B cell (primary cell): ENCODE data around the gene CT55. TPM values are rescaled to one million over a fixed set of nuclear protein-coding genes. Genes with fewer than 3 reads are reported as not detected.

Experiments used
- ATAC-seq: fragments of 200-7000 bp; cut with Tn5 transposase; one replicate; pipeline ENCODE4 v1.10.0; 2021; ENCODE audit warnings: low read depth, mild to moderate bottlenecking, moderate number of reproducible peaks, moderate library complexity
- CTCF ChIA-PET: fragments of 350-600 bp; sonication (Branson Sonifier 250); formaldehyde crosslinking; loops from one replicate; lab custom pipeline; 2021; ENCODE audit warnings: antibody characterized with exemption, inconsistent platforms; lab: Charles Lee
- POLR2A ChIA-PET: fragments of 350-600 bp; sonication (Branson Sonifier 250); formaldehyde crosslinking; loops from one replicate; lab custom pipeline; 2021; ENCODE audit warnings: antibody characterized with exemption; lab: Charles Lee
- DNase-seq: peaks from one replicate; pipeline ENCODE4 v3.0.0; 2013
- H2AFZ ChIP-seq: 2 replicates; pipeline ENCODE4 v1.6.1; 2012; ENCODE audit warnings: mild to moderate bottlenecking, low read depth, low read length; ENCODE audit not compliant: insufficient read depth, poor library complexity, severe bottlenecking
- H3K27ac ChIP-seq, 2 donors: 1 replicate in 1 of 2; 2 replicates in 1 of 2; pipeline ENCODE4 v1.5.1; 2012 to 2013; ENCODE audit warnings: low read length in 2 of 2, mild to moderate bottlenecking in 2 of 2, moderate library complexity in 1 of 2
- H3K27me3 ChIP-seq, 4 experiments: fragments of 200-600 bp in 1 of 4; sonication (generic) in 1 of 4; replicated peaks in 1 of 4; 1 replicate in 2 of 4; 2 replicates in 2 of 4; pipeline versions ENCODE4 v1.6.1 to v1.7.0; 2013 to 2016; ENCODE audit warnings: low read length in 3 of 4, mild to moderate bottlenecking in 2 of 4, mixed read lengths in 1 of 4, moderate library complexity in 1 of 4; ENCODE audit not compliant: insufficient read depth in 4 of 4, control insufficient read depth in 3 of 4; ENCODE audit errors: control extremely low read depth in 1 of 4
- H3K36me3 ChIP-seq, 2 experiments: replicated peaks in 1 of 2; 1 replicate in 1 of 2; 2 replicates in 1 of 2; pipeline versions ENCODE4 v1.6.1 to v1.7.1; 2013; ENCODE audit warnings: low read length in 1 of 2; ENCODE audit not compliant: insufficient read depth in 2 of 2, control insufficient read depth in 1 of 2; ENCODE audit errors: control extremely low read depth in 1 of 2, extremely low read depth in 1 of 2
- H3K4me1 ChIP-seq, 2 donors: fragments of 200-600 bp in 1 of 2; sonication (generic) in 1 of 2; 1 replicate in 1 of 2; 2 replicates in 1 of 2; pipeline versions ENCODE4 v1.5.1 to v1.6.1; 2013 to 2017; ENCODE audit warnings: low read length in 2 of 2; ENCODE audit not compliant: control insufficient read depth in 2 of 2, insufficient read depth in 2 of 2
- H3K4me2 ChIP-seq: replicated peaks from 2 replicates; pipeline ENCODE3; 2012; ENCODE audit warnings: mild to moderate bottlenecking, low read depth, low read length; ENCODE audit not compliant: poor library complexity, severe bottlenecking
- H3K4me3 ChIP-seq, 5 experiments: fragments of 200-600 bp in 1 of 5; sonication (generic) in 1 of 5; 1 replicate in 3 of 5; 2 replicates in 2 of 5; pipeline versions ENCODE4 v1.5.1 to v1.7.0; 2011 to 2016; ENCODE audit warnings: low read length in 4 of 5, mild to moderate bottlenecking in 4 of 5, low read depth in 2 of 5, control low read depth in 1 of 5, moderate library complexity in 1 of 5; ENCODE audit not compliant: insufficient read depth in 1 of 5; ENCODE audit errors: control extremely low read depth in 1 of 5, extremely low read depth in 1 of 5
- H3K79me2 ChIP-seq: fragments of 200-600 bp; sonication (generic); one replicate; pipeline ENCODE4 v1.6.0; 2016; ENCODE audit warnings: low read length; ENCODE audit not compliant: control insufficient read depth, insufficient read depth
- H3K9ac ChIP-seq: fragments of 200-600 bp; sonication (generic); 2 replicates; pipeline ENCODE4 v1.6.1; 2017; ENCODE audit warnings: mild to moderate bottlenecking, low read length, moderate library complexity
- H3K9me3 ChIP-seq, 3 donors: one replicate each; pipeline versions ENCODE4 v1.6.1 to v1.7.1; 2013; ENCODE audit warnings: low read length in 2 of 3; ENCODE audit not compliant: control insufficient read depth in 2 of 3, insufficient read depth in 1 of 3; ENCODE audit errors: control extremely low read depth in 1 of 3
- H4K20me1 ChIP-seq: 2 replicates; pipeline ENCODE4 v1.6.0; 2012; ENCODE audit warnings: mild to moderate bottlenecking, low read length; ENCODE audit not compliant: insufficient read depth, control insufficient read depth, poor library complexity, severe bottlenecking
- H3K27ac Mint-ChIP-seq: one replicate; pipeline ENCODE4 v1.8.0; 2021; ENCODE audit warnings: mixed read lengths
- H3K27me3 Mint-ChIP-seq: one replicate; pipeline ENCODE4 v1.8.0; 2021; ENCODE audit warnings: mixed read lengths
- H3K4me1 Mint-ChIP-seq: one replicate; pipeline ENCODE4 v1.8.0; 2021; ENCODE audit warnings: mixed read lengths
- H3K4me3 Mint-ChIP-seq: one replicate; pipeline ENCODE4 v1.8.0; 2021; ENCODE audit warnings: mixed read lengths
- H3K9me3 Mint-ChIP-seq: one replicate; pipeline ENCODE4 v1.8.0; 2022; ENCODE audit warnings: mixed read lengths; ENCODE audit not compliant: insufficient read depth
- CTCF ChIP-seq: fragments of 200-600 bp; IDR thresholded peaks from one replicate; pipeline ENCODE4 v1.8.0; 2022; ENCODE audit warnings: antibody characterized with exemption, mild to moderate bottlenecking
- EZH2 ChIP-seq: IDR thresholded peaks from 2 replicates; pipeline ENCODE4 v1.6.1; 2012; ENCODE audit warnings: borderline replicate concordance, low read depth, mild to moderate bottlenecking, moderate library complexity, low read length; ENCODE audit not compliant: insufficient read depth, poor library complexity, severe bottlenecking
- WGBS: methylation state at CpG from one replicate; pipeline ENCODE4 v1.1.5; 2013; ENCODE audit warnings: missing lambda C conversion rate; ENCODE audit not compliant: insufficient coverage; 5-methylcytosine and 5-hydroxymethylcytosine counted together
- intact Hi-C: fragments of 100-400 bp; cut with micrococcal nuclease; formaldehyde crosslinking; loops from one replicate; pipeline ENCODE4 v1.10.0; 2022
- polyA plus RNA-seq: library from polyadenylated mRNA; depleted of rRNA; stranded (reverse); fragments of >200 nt; gene quantifications from 2 replicates; pipeline ENCODE4 v1.2.3, GENCODE V29; 2012
- total RNA-seq, 2 donors: library from RNA; stranded (reverse); fragments of 120-200 nt in 1 of 2; gene quantifications; 1 replicate in 1 of 2; 2 replicates in 1 of 2; pipeline versions ENCODE4 v1.2.3 to v1.2.4, GENCODE V29; 2013 to 2022

Gene CT55
- total and polyA plus RNA-seq, 2 donors (not counting 1 experiment from before 2014, with no cell fraction given), result not detected

- Mint-ChIP-seq H3K27ac (no peak overlapping the region), H3K9me3 (no peaks in the 10 kb centered on the region), H3K4me3 (no peak overlapping the region), H3K4me1 (no peaks in the 10 kb centered on the region), H3K27me3 (peaks cover 1% of the 10 kb centered on the region)
- Histone ChIP-seq H3K9ac (no peak overlapping the region), H3K27me3 (peaks cover 0 to 5% (median 0%) of the 10 kb centered on the region in 4 experiments), H3K4me2 (no peak overlapping the region), H3K27ac (no peak overlapping the region), H2AFZ (no peak overlapping the region), H3K4me1 (no peaks in the 10 kb centered on the region), H3K4me3 (no peak overlapping the region), H3K79me2 (no peaks in the 10 kb centered on the region), H3K36me3 (no peaks in the 10 kb centered on the region), H4K20me1 (no peaks in the 10 kb centered on the region), H3K9me3 (no peaks in the 10 kb centered on the region)
- WGBS, result no CpG with 5 or more reads among the region's 4 CpGs
- ATAC-seq (no peak), DNase-seq (no peak)
- no peak for TF ChIP-seq EZH2
- TF ChIP-seq CTCF, result no peak
- intact Hi-C loops, result no loop called here
- ChIA-PET POLR2A (no interaction called here), CTCF (no interaction called here)
Measured at GRCh38 chrX:135200297-135200696, 29.1 kb upstream of the CT55 start.

DNA sequence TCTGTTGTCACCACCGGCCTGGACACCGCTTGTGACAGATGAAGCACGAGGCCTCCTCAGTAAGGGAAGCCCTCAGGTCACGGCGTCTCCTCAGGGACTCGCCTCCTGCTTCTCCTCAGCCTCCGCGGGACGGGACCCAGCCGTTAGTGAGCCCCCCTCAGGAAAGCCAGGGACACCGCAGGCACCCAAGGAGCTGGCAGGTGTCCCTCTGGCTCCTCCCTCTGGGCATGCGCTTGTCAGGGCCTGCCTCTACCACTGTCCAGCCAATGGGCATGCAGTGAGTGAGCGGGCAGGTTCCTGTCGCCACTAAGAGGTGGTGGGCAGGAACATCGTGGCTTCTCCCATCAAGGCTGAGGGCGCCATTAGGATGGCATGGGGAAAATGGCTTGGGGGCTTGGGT, 23.5 kb upstream of the CT55 start:
- DNase-seq, result no peak
- Histone ChIP-seq H3K4me3 (no peak overlapping the region), H3K4me2 (no peak overlapping the region), H3K79me2 (no peaks in the 10 kb centered on the region), H3K36me3 (no peaks in the 10 kb centered on the region), H3K27ac (no peak overlapping the region), H3K27me3 (no peaks in the 10 kb centered on the region), H4K20me1 (no peaks in the 10 kb centered on the region), H3K9me3 (no peaks in the 10 kb centered on the region), H3K9ac (no peak overlapping the region), H2AFZ (no peak overlapping the region), H3K4me1 (no peaks in the 10 kb centered on the region)
- intact Hi-C loops, result no loop called here
- H3K27me3 Mint-ChIP-seq, result no peaks in the 10 kb centered on the region
- no peaks in the 10 kb centered on the region for H3K9me3 Mint-ChIP-seq
- POLR2A ChIA-PET, result no interaction called here
- H3K4me3 Mint-ChIP-seq, result no peak overlapping the region
- H3K4me1 Mint-ChIP-seq, result no peaks in the 10 kb centered on the region
- WGBS, result 90% methylated on average over 10 of the region's 16 CpGs
- CTCF ChIA-PET, result no interaction called here
- ATAC-seq, result no peak
- TF ChIP-seq EZH2, result no peak
- TF ChIP-seq CTCF, result no peak
- H3K27ac Mint-ChIP-seq, result no peak overlapping the region
